Vagina (tissue), 2 donors: Measurements from ENCODE around the gene HSD3B1. TPM values are rescaled to one million over a fixed set of nuclear protein-coding genes. Genes with fewer than 3 reads are reported as not detected.

Experiments
- DNase-seq, 2 donors: peaks; one replicate each; pipeline ENCODE4 v3.0.0-alpha.2; 2017; ENCODE audit errors: extremely low spot score in 2 of 2
- H3K27ac ChIP-seq: fragments of 200-600 bp; sonication (generic); one replicate; pipeline ENCODE4 v1.5.1; 2019
- H3K27me3 ChIP-seq: fragments of 200-600 bp; sonication (generic); one replicate; pipeline ENCODE4 v1.5.1; 2019
- H3K36me3 ChIP-seq, 2 donors: fragments of 200-600 bp; sonication (generic); one replicate each; pipeline ENCODE4 v1.5.1; 2017 to 2019
- H3K4me1 ChIP-seq: fragments of 200-600 bp; sonication (generic); one replicate; pipeline ENCODE4 v1.5.1; 2019
- H3K4me3 ChIP-seq, 2 donors: fragments of 200-600 bp; sonication (generic); 1 replicate in 1 of 2; 2 replicates in 1 of 2; pipeline ENCODE4 v1.5.1; 2016 to 2019
- H3K9me3 ChIP-seq: fragments of 200-600 bp; sonication (generic); one replicate; pipeline ENCODE4 v1.5.1; 2019
- CTCF ChIP-seq, 3 experiments: fragments of 450-650 bp in 2 of 3; fragments of 200-600 bp in 1 of 3; sonication (generic) in 1 of 3; IDR thresholded peaks; one replicate each; pipeline ENCODE4 v1.5.1; 2017 to 2019; ENCODE audit warnings: antibody characterized with exemption in 3 of 3, mild to moderate bottlenecking in 2 of 3, moderate library complexity in 2 of 3
- POLR2A ChIP-seq, 2 donors: fragments of 450-650 bp; IDR thresholded peaks; one replicate each; pipeline ENCODE4 v1.6.1; 2017; ENCODE audit warnings: antibody characterized with exemption in 2 of 2, mild to moderate bottlenecking in 2 of 2, moderate library complexity in 2 of 2
- POLR2AphosphoS5 ChIP-seq, 2 donors: sonication (generic); formaldehyde crosslinking; IDR thresholded peaks; one replicate each; pipeline ENCODE4 v1.9.0; 2017; ENCODE audit warnings: antibody characterized with exemption in 2 of 2, mild to moderate bottlenecking in 2 of 2, low read depth in 1 of 2; ENCODE audit not compliant: insufficient read depth in 1 of 2
- intact Hi-C: fragments of 100-400 bp; cut with DNase I; formaldehyde crosslinking; loops from one replicate; pipeline ENCODE4 v1.15.1; 2023
- total RNA-seq: library from RNA; depleted of rRNA; stranded (reverse); fragments of >200 nt; gene quantifications from one replicate; pipeline ENCODE4 v1.2.3, GENCODE V29; 2016

Gene HSD3B1
- total RNA-seq, 1 donor from 2014 or later, result not detected

- no peak for DNase-seq
- intact Hi-C loops, result no loop called here
- no peak overlapping the region for H3K4me3 ChIP-seq
Measured at GRCh38 chr1:119481951-119482350, 25.1 kb upstream of the HSD3B1 start.

GRCh38 chr1:119482517-119483425 is 24.2 kb upstream of the HSD3B1 start:
- no peak overlapping the region for H3K4me3 ChIP-seq
- H3K4me1 ChIP-seq, result no peaks in the 10 kb centered on the region
- peak in 1 of 2 donors; percentile 56 for DNase-seq
- no peak overlapping the region for H3K27ac ChIP-seq
- no peaks in the 10 kb centered on the region for H3K9me3 ChIP-seq
- intact Hi-C loops, result no loop called here
- no peaks in the 10 kb centered on the region for H3K27me3 ChIP-seq
- H3K36me3 ChIP-seq, result no peaks in the 10 kb centered on the region
- TF ChIP-seq POLR2A (IDR thresholded peaks at IDR 0.05) (no peak), CTCF (IDR thresholded peaks at IDR 0.05) (no peak), POLR2AphosphoS5 (IDR thresholded peaks at IDR 0.05; ENCODE audit: insufficient read depth in 1 of 2, low read depth in 1 of 2) (no peak)

More at GRCh38 chr1:119481951-119482350, 25.1 kb upstream of the HSD3B1 start:
- Histone ChIP-seq H3K27ac (no peak overlapping the region), H3K4me1 (no peaks in the 10 kb centered on the region), H3K27me3 (no peaks in the 10 kb centered on the region), H3K36me3 (no peaks in the 10 kb centered on the region), H3K9me3 (no peaks in the 10 kb centered on the region)
- no peak for TF ChIP-seq CTCF (IDR thresholded peaks at IDR 0.05)
- no peak for TF ChIP-seq POLR2AphosphoS5 (IDR thresholded peaks at IDR 0.05; ENCODE audit: insufficient read depth in 1 of 2, low read depth in 1 of 2)
- no peak for TF ChIP-seq POLR2A (IDR thresholded peaks at IDR 0.05)

GRCh38 chr1:119483441-119484200 is 23.4 kb upstream of the HSD3B1 start:
- H3K27me3 ChIP-seq, result no peaks in the 10 kb centered on the region
- no peak for TF ChIP-seq CTCF (IDR thresholded peaks at IDR 0.05)
- no peak for TF ChIP-seq POLR2AphosphoS5 (IDR thresholded peaks at IDR 0.05; ENCODE audit: insufficient read depth in 1 of 2, low read depth in 1 of 2)
- no peak for TF ChIP-seq POLR2A (IDR thresholded peaks at IDR 0.05)
- DNase-seq, result peak in 1 of 2 donors; percentile 10
- H3K4me1 ChIP-seq, result no peaks in the 10 kb centered on the region
- H3K36me3 ChIP-seq, result no peaks in the 10 kb centered on the region
- no peak overlapping the region for H3K27ac ChIP-seq
- H3K9me3 ChIP-seq, result no peaks in the 10 kb centered on the region
- intact Hi-C loops, result no loop called here
- H3K4me3 ChIP-seq, result no peak overlapping the region

- Histone ChIP-seq H3K27me3 (no peaks in the 10 kb centered on the region), H3K4me1 (no peaks in the 10 kb centered on the region), H3K9me3 (no peaks in the 10 kb centered on the region), H3K36me3 (no peaks in the 10 kb centered on the region), H3K4me3 (no peak overlapping the region), H3K27ac (no peak overlapping the region)
- no peak for TF ChIP-seq POLR2AphosphoS5 (IDR thresholded peaks at IDR 0.05; ENCODE audit: insufficient read depth in 1 of 2, low read depth in 1 of 2)
- no peak for TF ChIP-seq POLR2A (IDR thresholded peaks at IDR 0.05)
- TF ChIP-seq CTCF (IDR thresholded peaks at IDR 0.05), result no peak
- peak; percentile 37 to 47 for DNase-seq
- intact Hi-C loops, result no loop called here
Measured at GRCh38 chr1:119485201-119485600, 21.8 kb upstream of the HSD3B1 start.
